Natural killer cell treated with Interleukin-12 subunit alpha and Interleukin-12 subunit beta and Interleukin-15 and Interleukin-18, amount 100 ng/mL, for 72 hours (primary cell): Measurements from ENCODE around the gene S100A14. TPM values are rescaled to one million over a fixed set of nuclear protein-coding genes. Genes with fewer than 3 reads are reported as not detected.
"Not testable (repeated sequence)": the region's sequence is repeated elsewhere in the genome, so short reads cannot be mapped to it uniquely, and the experiment has no call there.

Experiments used
- ATAC-seq, 2 donors: fragments of 150-1000 bp; cut with Tn5 transposase in 1 of 2; sonication (Bioruptor Pico), chemical (Tn5 transposase) in 1 of 2; 2 replicates each; pipeline ENCODE4 v1.10.0; 2021
- DNase-seq: peaks from one replicate; pipeline ENCODE4 v3.0.0; 2022; ENCODE audit warnings: low spot score
- H3K27ac Mint-ChIP-seq, 2 donors: 1 replicate in 1 of 2; 2 replicates in 1 of 2; pipeline ENCODE4 v1.8.0; 2022; ENCODE audit warnings: mixed read lengths in 2 of 2, mild to moderate bottlenecking in 1 of 2, moderate library complexity in 1 of 2
- H3K27me3 Mint-ChIP-seq, 2 donors: 1 replicate in 1 of 2; 2 replicates in 1 of 2; pipeline ENCODE4 v1.8.0; 2022; ENCODE audit warnings: mixed read lengths in 2 of 2
- H3K36me3 Mint-ChIP-seq: one replicate; pipeline ENCODE4 v1.8.0; 2022; ENCODE audit warnings: mixed read lengths
- H3K4me1 Mint-ChIP-seq, 2 donors: 1 replicate in 1 of 2; 2 replicates in 1 of 2; pipeline ENCODE4 v1.8.0; 2022; ENCODE audit warnings: low read depth in 2 of 2, mixed read lengths in 2 of 2, mild to moderate bottlenecking in 1 of 2
- H3K4me3 Mint-ChIP-seq: one replicate; pipeline ENCODE4 v1.8.0; 2022; ENCODE audit warnings: mixed read lengths
- H3K9me3 Mint-ChIP-seq: 2 replicates; pipeline ENCODE4 v1.8.0; 2022; ENCODE audit warnings: mixed read lengths
- total RNA-seq, 2 donors: library from RNA; stranded (reverse); gene quantifications; one replicate each; pipeline ENCODE4 v1.2.3, GENCODE V29; 2022

The S100A14 gene
- total RNA-seq, 2 donors from 2014 or later: not detected

- Mint-ChIP-seq H3K36me3 (peaks cover 26% of the 10 kb centered on the region), H3K4me1 (peaks cover 40 to 44% of the 10 kb centered on the region in 2 donors), H3K27ac (no peak overlapping the region), H3K9me3 (no peaks in the 10 kb centered on the region), H3K27me3 (no peaks in the 10 kb centered on the region), H3K4me3 (no peak overlapping the region)
- DNase-seq (no peak), ATAC-seq (no peak)
These were observed 32.0 kb upstream of the S100A14 start for GRCh38 chr1:153648000-153648643.

GRCh38 chr1:153647346-153647714 is 31.2 kb upstream of the S100A14 start:
- Mint-ChIP-seq H3K9me3 (no peaks in the 10 kb centered on the region), H3K27me3 (no peaks in the 10 kb centered on the region), H3K27ac (peak overlapping the region; percentile 59 to 87), H3K4me1 (peaks cover 46 to 47% of the 10 kb centered on the region in 2 donors), H3K36me3 (peaks cover 30% of the 10 kb centered on the region), H3K4me3 (no peak overlapping the region)
- no peak for DNase-seq
- no peak for ATAC-seq

GRCh38 chr1:153646672-153647345 is 30.7 kb upstream of the S100A14 start:
- H3K9me3 Mint-ChIP-seq: no peaks in the 10 kb centered on the region
- H3K36me3 Mint-ChIP-seq: peaks cover 33% of the 10 kb centered on the region
- DNase-seq: no peak
- peak overlapping the region; percentile 20 for H3K4me3 Mint-ChIP-seq
- ATAC-seq: no peak
- H3K27me3 Mint-ChIP-seq: no peaks in the 10 kb centered on the region
- peak overlapping the region; percentile 59 to 87 for H3K27ac Mint-ChIP-seq
- peaks cover 47 to 50% of the 10 kb centered on the region in 2 donors for H3K4me1 Mint-ChIP-seq

GRCh38 chr1:153643816-153644215 is 27.7 kb upstream of the S100A14 start:
- ATAC-seq: no peak
- Mint-ChIP-seq H3K4me3 (no peak overlapping the region), H3K27me3 (no peaks in the 10 kb centered on the region), H3K4me1 (peaks cover 42 to 51% of the 10 kb centered on the region in 2 donors), H3K36me3 (peaks cover 43% of the 10 kb centered on the region), H3K9me3 (no peaks in the 10 kb centered on the region), H3K27ac (peak overlapping the region; percentile 29 to 34)
- no peak for DNase-seq

GRCh38 chr1:153643100-153643499 is 27.0 kb upstream of the S100A14 start:
- Mint-ChIP-seq H3K9me3 (no peaks in the 10 kb centered on the region), H3K36me3 (peaks cover 44% of the 10 kb centered on the region), H3K27me3 (no peaks in the 10 kb centered on the region), H3K4me3 (no peak overlapping the region), H3K4me1 (peaks cover 42 to 51% of the 10 kb centered on the region in 2 donors), H3K27ac (peak overlapping the region; percentile 29 to 34)
- ATAC-seq (no peak), DNase-seq (no peak)

GRCh38 chr1:153642161-153642560 is 26.0 kb upstream of the S100A14 start:
- H3K4me3 Mint-ChIP-seq: no peak overlapping the region
- H3K27me3 Mint-ChIP-seq: no peaks in the 10 kb centered on the region
- no peaks in the 10 kb centered on the region for H3K9me3 Mint-ChIP-seq
- DNase-seq (no peak), ATAC-seq (no peak)
- peak overlapping the region in 1 of 2 donors; percentile 16 for H3K27ac Mint-ChIP-seq
- H3K4me1 Mint-ChIP-seq: peaks cover 41 to 53% of the 10 kb centered on the region in 2 donors
- H3K36me3 Mint-ChIP-seq: peaks cover 52% of the 10 kb centered on the region

GRCh38 chr1:153640861-153641260 is 24.7 kb upstream of the S100A14 start:
- Mint-ChIP-seq H3K36me3 (peaks cover 54% of the 10 kb centered on the region), H3K27me3 (no peaks in the 10 kb centered on the region), H3K4me1 (peaks cover 35 to 47% of the 10 kb centered on the region in 2 donors), H3K9me3 (no peaks in the 10 kb centered on the region), H3K27ac (peak overlapping the region in 1 of 2 donors; percentile 16), H3K4me3 (no peak overlapping the region)
- no peak for ATAC-seq
- no peak for DNase-seq

- H3K27me3 Mint-ChIP-seq, H3K4me3 Mint-ChIP-seq, H3K27ac Mint-ChIP-seq, H3K9me3 Mint-ChIP-seq, DNase-seq, ATAC-seq: not testable (repeated sequence)
- H3K36me3 Mint-ChIP-seq: peaks cover 48% of the 10 kb centered on the region
- peaks cover 30 to 40% of the 10 kb centered on the region in 2 donors for H3K4me1 Mint-ChIP-seq
These were observed 24.1 kb upstream of the S100A14 start for GRCh38 chr1:153640213-153640612.

GRCh38 chr1:153639280-153639679 is 23.2 kb upstream of the S100A14 start:
- no peaks in the 10 kb centered on the region for H3K27me3 Mint-ChIP-seq
- peaks cover 30 to 44% of the 10 kb centered on the region in 2 donors for H3K4me1 Mint-ChIP-seq
- H3K4me3 Mint-ChIP-seq: no peak overlapping the region
- peaks cover 47% of the 10 kb centered on the region for H3K36me3 Mint-ChIP-seq
- DNase-seq (no peak), ATAC-seq (no peak)
- no peaks in the 10 kb centered on the region for H3K9me3 Mint-ChIP-seq
- H3K27ac Mint-ChIP-seq: no peak overlapping the region

- DNase-seq (no peak), ATAC-seq (no peak)
- Mint-ChIP-seq H3K4me1 (peaks cover 32 to 46% of the 10 kb centered on the region in 2 donors), H3K36me3 (peaks cover 42% of the 10 kb centered on the region), H3K27ac (peak overlapping the region; percentile 3 to 42), H3K27me3 (no peaks in the 10 kb centered on the region), H3K4me3 (no peak overlapping the region), H3K9me3 (no peaks in the 10 kb centered on the region)
These were observed 22.1 kb upstream of the S100A14 start for GRCh38 chr1:153638261-153638660.

GRCh38 chr1:153636312-153636711 is 20.2 kb upstream of the S100A14 start:
- peaks cover 28% of the 10 kb centered on the region for H3K36me3 Mint-ChIP-seq
- H3K4me3 Mint-ChIP-seq: peak overlapping the region; percentile 100
- peak overlapping the region; percentile 50 to 53 for H3K27ac Mint-ChIP-seq
- no peaks in the 10 kb centered on the region for H3K9me3 Mint-ChIP-seq
- H3K27me3 Mint-ChIP-seq: no peaks in the 10 kb centered on the region
- H3K4me1 Mint-ChIP-seq: peaks cover 35 to 40% of the 10 kb centered on the region in 2 donors
- no peak for DNase-seq
- ATAC-seq: no peak

- H3K27ac Mint-ChIP-seq: peak overlapping the region; percentile 53 to 99
- DNase-seq (no peak), ATAC-seq (no peak)
- peak overlapping the region; percentile 100 for H3K4me3 Mint-ChIP-seq
- peaks cover 24% of the 10 kb centered on the region for H3K36me3 Mint-ChIP-seq
- no peaks in the 10 kb centered on the region for H3K9me3 Mint-ChIP-seq
- H3K27me3 Mint-ChIP-seq: no peaks in the 10 kb centered on the region
- peaks cover 32 to 36% of the 10 kb centered on the region in 2 donors for H3K4me1 Mint-ChIP-seq
These were observed 19.7 kb upstream of the S100A14 start for GRCh38 chr1:153635872-153636271.

GRCh38 chr1:153633754-153634665 is 17.9 kb upstream of the S100A14 start, which contains the start of gene CHTOP:
Gene CHTOP, plus strand, starts transcription at chr1:153634066. Its CDS starts 2,523 bp downstream, at chr1:153636589.
- Mint-ChIP-seq H3K36me3 (peaks cover 23% of the 10 kb centered on the region), H3K4me1 (peaks cover 31 to 36% of the 10 kb centered on the region in 2 donors), H3K4me3 (peak within 1 kb of the TSS; percentile 100), H3K27me3 (no peaks in the 10 kb centered on the region), H3K27ac (peak within 1 kb of the TSS; percentile 99), H3K9me3 (no peaks in the 10 kb centered on the region)
- DNase-seq (peak; percentile 95), ATAC-seq (peak; percentile 95 to 96)
